Measurements from ENCODE around the gene ARFGEF2.

The ARFGEF2 gene

DNA sequence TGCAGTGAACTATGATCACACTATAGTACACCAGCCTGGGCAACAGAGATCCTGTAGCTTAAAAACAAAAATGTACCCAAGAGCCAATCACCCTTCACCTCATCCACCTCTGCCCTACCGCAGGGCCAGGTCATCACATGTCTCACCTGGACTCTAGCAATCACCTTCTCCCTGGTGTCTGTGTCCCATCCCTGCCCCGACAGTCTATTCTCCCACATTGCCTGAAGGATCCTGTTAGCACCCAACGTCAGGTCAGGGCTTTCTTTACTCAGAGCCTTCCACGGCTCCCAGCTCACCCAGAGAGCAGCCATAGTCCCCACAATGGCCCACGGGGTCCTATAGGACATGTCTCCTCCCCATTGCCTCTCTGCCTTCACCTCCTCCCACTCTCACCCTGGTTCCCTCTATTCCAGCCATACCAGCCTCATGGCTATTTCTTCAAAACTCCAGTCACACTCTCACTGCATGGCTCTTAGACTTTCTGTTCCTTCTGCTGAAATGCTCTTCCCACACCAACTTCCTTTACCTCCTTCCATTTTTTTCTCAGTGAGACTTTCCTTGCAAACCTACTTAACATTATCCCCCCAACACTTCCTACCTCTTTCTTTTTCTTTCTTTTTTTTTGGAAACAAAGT is 22.5 kb upstream of the ARFGEF2 start:
- no peak for DNase-seq (ENCODE audit: low read depth)

DNA sequence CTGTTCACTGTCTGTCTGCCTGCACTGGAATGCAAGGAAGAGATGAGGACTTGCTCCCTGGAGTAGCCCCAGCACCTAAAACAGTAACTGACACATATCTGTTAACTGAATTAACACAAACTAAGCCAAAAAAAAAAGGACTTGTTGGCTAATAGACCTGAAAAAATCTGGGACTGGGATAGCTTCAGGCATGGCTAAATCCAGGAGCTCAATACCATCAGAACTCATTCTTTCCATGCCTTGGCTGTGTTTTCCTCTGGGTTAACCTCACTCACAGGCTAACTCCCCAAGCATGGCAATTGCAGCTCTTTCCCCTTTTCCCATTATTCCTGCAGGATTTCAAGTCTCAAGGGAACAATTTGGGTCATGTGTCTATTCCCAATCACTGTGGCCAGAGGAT is 21.6 kb upstream of the ARFGEF2 start:
- no peak for DNase-seq (ENCODE audit: low read depth)

DNA sequence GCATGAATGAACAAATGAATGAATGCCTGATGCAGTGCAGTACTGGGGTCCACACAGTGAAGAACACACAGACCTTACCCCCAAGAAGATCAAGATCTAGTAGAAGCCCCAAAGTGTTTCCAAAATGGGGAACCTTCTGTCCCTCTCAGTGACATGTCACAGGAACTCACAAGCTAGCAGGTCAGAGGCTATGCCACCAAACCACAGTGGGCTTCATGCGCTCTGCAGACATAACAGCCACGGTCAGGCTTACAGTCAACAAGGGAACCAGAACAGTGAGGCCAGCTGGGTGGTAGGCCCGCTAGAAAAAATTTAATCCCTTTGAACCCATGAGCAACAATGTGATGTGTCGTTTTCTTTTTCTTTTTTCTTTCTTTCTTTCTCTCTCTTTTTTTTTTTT is 20.2 kb upstream of the ARFGEF2 start:
- DNase-seq (ENCODE audit: low read depth), result no peak

DNA sequence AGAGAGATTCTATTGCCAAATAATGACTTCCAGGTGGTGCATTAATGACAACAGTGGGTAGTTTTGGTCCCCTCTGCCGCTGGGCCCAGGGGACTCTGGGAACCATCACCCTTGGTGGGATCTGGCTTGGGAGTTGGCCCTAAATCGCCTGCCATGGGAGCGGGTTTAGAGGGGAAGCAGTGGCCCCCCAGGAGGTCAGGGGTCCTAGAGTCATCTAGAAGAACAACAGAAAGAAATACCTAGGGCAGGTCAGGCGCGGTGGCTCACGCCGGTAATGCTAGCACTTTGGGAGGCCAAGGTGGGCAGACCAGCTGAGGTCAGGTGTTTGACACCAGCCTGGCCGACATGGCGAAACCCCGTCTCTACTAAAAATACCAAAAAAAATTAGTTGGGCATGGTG is 17.8 kb upstream of the ARFGEF2 start:
- no peak for DNase-seq (ENCODE audit: low read depth)

DNA sequence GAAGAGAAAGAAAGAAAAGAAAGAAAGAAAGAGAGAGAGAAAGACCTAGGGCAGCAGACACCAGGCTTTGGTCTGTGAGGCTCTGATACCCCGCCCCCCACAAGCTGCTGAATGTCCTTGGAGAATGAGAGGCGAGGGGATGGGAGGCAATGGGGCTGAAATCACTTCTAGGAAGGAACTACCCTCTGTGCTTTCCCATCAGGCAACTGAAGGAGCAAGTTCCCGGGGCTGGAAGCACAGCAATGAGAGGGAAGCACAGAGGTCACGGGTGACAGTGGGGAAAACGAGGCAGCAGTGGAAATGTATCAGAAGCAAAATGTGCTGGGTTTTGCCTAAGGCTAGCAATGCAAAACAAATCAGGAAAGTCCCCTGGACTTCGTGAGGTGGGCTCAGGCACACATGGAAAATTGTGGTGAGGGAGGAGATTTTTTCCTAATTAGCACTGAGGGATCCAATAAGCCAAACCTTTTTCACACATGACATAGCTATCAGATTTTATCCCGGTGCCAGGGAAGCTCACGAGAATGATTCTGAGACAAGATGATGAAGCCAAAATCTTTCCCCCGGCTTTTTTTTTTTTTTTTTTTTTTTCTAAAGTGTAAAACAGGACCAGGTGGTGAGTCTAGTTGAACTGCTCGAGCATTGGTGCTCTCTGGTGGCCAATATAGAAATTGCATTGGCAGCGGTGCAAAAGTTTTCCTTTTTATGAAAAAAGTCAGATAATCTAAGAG is 16.8 kb upstream of the ARFGEF2 start:
- peak; percentile 65 for DNase-seq (ENCODE audit: low read depth)

DNA sequence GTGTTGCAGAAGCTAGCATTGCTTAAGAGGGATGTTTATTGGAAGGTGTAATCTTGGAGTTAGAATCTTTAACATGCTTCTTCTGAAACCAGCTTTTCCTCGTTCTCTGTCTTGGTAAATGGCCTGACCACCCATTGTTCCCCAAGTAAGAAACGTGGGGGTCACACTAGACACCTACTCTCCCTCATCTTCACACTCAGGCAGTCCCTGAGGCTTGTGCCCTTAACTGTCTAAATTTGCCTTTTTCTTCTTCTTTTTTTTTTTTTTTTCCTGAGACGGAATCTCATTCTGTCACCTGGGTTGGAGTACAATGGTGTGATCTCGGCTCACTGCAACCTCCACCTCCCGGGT is 16.2 kb upstream of the ARFGEF2 start:
- no peak for DNase-seq (ENCODE audit: low read depth)

DNA sequence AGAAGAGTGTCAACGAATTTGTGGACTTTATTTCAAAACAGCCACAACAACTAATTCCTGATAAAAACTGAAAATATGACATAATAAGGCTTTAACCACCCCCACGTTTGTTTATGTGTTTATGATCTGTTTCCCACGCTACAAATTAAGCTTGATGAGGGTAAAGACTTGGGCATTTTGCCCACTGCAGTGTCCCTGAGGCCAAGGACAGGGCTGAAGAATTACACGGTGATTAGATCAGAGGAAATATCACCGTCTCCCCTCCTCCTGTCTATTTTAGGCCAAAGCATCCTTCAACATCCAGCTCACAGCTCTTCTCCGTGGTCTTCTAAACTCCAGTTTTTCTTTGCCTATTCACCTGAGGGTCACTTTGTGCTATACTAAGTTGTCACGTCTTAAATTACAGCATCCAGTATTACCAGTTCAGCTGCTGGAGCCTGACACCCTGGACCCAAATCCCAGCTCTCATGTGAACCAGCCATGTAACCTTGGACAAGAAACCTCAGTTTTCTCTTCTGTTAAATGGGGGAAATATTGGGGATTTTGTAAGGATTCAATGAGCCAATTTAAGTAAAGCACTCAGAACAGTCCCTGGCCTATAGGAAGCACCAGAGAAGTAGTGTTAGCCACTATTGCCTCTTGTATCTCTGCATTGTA is 15.2 kb upstream of the ARFGEF2 start:
- no peak for DNase-seq (ENCODE audit: low read depth)

DNA sequence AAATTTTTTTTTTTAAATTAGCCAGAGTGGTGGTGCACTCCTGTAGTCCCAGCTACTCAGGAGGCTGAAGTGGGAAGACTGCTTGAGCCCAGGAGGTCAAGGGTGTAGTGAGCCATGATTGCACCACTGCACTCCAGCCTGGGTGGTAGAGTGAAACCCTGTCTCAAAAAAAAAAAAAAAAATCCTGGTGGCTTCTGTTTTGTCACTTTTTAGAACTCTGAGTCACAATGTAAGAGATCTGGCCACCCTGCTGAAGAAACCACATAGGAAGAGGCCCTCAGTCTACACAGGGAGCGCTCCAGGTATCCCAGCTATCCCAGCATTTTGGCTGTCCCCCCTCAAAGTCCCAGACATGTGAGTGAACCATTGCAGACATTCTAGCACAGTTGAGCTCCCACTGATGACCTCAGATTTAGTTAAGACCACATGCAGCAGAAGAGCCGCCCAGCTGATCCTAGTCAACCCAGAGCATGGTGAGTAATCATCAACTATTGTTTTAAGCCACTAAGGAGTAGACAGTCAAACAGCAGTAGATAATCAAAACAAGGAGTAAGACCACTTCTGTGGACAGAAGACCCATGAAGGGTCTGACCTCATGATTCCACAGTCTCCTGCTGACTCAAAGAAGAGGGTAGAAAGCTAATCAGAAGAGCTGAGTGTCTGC is 12.7 kb upstream of the ARFGEF2 start:
- DNase-seq (ENCODE audit: low read depth), result no peak

DNA sequence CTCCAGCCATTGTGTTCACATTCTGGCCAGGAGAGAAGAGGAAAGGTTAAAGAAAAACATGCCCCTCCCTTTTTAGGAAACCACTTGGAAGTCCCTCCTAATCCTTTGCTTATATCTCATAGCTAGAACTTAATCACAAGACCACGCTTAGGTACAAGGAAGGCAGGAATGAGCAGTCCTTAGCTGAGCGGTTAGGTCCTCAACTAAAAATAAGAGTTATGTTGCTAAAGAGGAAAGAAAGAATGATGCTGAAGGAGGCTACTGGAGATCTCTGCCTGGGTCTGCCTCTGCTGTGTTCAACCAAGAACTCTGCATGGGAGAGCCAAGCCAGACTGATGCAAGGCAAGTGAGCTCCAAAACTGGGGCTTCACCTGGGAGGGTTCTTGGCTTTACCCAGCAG is 11.6 kb upstream of the ARFGEF2 start:
- DNase-seq (ENCODE audit: low read depth), result no peak

DNA sequence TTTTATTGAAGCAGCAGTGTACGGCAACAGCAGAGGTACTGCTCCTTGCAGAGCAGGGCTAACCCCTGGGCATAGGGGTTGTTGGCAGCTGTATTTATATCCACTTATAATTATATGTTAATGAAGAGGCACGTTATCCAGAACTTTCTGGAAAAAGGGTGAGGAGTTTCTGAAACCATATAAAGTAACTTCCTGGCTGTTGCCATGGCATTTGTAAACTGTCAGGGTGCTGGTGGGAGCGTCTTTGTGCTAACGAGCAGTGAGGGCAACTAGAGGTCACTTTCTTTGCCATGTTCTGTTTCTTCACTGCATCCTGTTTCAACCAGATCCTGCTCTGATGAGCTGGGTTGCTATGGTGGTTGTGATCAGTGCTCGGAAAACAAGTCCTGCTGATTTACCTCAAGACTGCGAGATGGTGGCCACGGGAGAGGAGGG is 11.1 kb upstream of the ARFGEF2 start:
- peak; percentile 59 for DNase-seq (ENCODE audit: low read depth)

DNA sequence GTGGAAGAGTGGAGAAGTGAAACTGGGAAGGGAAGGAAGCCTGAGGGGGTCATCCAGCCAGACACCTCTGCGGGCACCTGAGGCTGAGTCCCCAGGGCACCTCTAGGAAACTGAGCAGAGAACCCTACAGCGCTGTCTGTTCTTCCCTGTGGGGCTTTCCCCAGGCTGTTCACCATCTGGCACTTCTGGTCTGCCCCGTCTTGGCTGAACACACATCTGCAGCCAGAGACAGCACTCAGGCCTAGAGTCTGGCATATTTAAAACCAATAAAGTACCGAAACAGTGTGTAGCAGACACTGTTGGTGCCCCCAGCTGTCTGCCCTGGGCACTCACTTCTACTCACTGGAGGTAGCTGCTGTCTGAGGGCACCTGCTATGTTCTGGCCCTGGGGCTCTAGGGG is 9.4 kb upstream of the ARFGEF2 start:
- no peak for DNase-seq (ENCODE audit: low read depth)

DNA sequence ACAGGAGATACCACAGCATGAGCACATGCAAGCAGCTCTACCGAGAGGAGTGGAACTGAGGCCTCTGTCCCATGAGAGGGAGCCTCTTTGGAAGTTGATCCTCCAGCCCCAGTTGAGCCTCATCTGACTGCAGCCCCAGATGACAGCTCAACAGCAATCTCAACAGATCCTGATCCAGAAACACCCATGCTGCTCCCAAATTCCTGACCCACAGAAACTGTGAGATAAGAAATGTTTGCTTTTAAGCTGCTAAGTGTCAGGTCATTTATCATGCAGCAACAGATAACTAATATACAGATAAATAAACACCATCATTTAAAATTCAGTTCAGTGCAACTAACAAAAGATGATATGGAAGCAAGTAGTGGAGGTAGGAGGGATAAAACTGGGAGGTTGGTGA is 4.8 kb upstream of the ARFGEF2 start:
- DNase-seq (ENCODE audit: low read depth), result no peak

DNA sequence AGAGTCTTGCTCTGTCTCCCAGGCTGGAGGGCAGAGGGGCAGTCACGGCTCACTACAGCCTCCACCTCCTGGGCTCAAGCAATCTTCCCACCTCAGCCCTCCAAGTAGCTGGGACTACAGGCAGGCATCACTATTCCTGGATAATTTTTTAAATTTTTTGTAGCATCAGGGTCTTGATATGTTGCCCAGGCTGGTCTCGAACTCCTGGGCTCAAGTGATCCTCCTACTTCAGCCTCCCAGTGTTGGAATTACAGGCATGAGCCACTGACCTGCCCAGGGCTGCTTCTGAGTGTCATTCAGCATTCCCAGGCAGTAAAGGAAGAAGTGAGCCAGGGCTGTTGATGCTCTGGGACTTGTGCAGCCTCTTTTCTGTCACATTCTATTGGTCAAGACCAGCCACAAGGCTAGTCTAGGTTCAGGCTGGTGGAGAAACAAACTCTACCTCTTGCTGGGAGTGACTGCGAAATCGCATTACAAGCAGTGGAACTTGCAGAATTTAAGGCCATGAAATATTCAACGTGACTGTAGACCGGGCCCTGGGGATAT is 2.1 kb upstream of the ARFGEF2 start:
- no peak for DNase-seq (ENCODE audit: low read depth)

DNA sequence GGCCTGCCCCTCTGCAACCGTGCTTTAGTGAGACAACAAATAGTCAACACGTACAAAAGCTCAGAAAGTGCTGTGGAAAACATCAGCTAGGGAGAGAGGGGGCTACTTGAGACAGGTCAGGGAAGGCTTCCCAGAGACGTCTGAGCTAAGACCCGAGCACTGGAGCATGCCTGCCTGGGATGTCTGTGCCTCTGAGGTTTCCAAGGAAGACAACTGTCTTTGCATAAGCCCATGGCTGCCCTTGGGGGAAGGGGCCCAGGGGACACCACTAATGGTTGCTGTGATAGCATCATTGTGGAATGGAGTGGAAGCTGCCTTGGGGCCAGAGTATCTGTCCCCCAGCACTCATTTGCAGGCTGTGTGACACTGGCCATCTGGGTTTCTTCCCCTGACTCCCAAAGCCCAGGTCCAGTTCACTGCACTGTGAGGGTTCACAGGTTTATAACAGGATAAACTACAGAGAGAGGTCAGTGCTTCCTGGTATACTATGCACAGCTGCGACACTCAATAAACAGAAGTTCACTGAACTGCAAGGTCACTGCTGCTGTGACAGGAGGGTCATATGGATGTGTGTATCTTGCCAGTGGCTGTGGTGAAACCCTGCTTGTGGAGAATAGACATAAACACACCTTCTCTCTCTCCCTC is 1.5 kb upstream of the ARFGEF2 start:
- DNase-seq (ENCODE audit: low read depth), result no peak

DNA sequence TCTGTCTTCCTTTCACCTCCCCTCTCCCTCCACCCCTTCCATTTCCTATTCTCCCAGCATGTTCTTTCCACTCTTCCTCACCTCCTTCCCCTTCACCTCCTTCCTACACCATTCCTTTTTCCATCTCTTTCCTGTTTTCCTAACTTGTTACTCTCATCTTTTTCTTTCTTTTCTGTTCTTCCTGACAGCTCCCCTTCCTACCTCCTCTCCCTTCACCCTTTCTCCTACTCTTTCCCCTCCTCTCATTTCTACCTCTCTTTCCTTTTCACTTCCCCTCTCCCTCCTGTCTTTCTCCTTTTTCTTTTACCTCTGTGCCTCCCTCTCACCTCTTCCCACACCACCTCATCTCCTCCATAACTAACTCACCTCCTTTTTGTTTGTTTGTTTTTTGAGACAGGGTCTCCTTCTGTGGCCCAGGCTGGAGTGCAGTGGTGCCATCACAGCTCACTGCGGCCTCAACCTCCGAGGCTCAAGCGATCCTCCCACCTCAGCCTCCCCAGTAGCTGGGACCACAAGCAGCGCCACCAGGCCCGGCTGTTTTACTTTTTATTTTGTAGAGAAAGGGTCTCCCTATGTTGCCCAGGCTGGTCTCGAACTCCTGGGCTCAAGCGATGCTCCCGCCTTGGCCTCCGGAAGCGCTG is 864 bp upstream of the ARFGEF2 start:
- no peak for DNase-seq (ENCODE audit: low read depth)

DNA sequence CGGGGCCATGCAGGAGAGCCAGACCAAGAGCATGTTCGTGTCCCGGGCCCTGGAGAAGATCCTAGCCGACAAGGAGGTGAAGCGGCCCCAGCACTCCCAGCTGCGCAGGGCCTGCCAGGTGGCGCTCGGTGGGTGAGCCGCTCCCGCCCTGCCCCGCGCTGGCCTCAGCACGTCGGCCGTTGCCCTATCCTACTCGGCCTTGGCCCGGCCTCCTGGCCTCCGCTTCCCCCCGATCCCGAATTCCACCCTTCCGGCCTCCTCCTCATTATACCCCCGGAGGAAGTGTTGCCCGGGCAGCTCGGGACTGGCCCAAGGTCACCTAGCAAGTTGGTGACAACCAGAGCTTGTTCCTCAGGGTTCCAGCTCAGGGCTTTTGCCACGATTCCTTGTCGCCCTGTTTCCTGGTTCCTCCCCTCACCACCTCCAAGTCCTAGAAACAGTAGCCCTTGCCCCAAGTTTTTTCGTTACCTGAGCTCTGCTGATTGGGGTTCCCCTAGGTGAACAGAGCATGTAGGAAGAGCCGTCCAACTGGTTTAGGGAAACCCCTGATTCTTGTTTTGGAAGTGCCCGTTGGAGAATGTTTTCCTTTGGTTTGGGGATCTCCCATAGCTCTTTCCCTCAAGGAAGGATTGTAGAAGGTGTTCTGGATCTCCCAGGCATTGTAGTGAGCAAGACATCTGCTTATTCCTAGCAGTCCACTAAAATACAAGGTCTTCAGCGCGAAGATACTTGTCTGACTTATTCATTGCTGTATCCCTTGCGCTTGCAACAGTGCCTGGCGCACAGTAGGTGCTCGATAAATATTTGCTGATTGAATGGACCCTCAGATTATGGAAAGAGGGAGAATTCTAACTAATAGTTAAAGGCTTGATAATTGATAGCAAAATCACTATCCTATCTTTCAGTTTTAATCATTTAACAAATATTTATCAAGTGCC is 641 bp downstream of the ARFGEF2 start:
- peak; percentile 67 for DNase-seq (ENCODE audit: low read depth)

DNA sequence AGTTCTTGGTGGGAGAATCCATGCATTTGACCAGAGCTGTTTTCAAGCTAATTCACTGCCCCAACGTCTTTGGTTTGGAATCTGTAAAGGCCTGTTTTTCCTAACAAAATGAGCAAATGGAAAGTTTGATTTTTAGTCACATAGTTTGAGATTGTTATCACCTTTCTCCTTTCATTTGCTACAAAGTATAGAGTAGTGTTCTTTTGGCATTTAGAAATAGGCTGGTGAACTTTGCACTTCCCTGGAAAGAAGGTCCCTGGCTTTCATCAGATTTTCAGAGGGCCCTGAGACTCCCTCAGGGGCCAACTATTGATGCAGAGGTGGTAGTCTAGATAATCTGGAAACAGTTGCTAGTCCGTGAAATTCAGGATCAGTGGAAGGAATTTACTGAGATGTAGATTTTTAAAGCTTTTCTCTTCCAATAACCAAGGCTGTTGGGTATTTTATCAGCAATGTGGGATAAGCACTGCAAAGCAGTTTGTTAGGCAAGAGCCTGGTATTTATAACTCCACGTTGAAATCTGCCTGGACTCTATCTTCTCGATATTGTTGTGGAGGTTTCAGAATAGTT is 1.7 kb downstream of the ARFGEF2 start:
- no peak for DNase-seq (ENCODE audit: low read depth)

DNA sequence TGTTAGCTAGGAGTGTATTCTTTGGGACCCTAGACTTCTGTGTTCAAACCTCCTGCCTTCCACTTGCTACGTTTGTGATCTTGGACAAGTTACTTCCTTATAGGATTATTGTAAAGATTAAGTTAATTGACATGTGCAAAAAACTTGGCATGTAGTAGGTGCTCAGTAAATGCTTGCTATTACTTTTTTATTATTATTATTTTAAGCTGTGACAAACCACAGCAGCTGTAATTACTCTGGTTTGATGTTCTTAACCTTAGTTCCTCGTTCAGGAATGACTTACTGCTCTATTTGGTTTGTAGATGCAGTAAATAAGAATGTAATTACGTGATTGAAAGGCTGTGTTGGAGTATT is 3.2 kb downstream of the ARFGEF2 start:
- no peak for DNase-seq (ENCODE audit: low read depth)

DNA sequence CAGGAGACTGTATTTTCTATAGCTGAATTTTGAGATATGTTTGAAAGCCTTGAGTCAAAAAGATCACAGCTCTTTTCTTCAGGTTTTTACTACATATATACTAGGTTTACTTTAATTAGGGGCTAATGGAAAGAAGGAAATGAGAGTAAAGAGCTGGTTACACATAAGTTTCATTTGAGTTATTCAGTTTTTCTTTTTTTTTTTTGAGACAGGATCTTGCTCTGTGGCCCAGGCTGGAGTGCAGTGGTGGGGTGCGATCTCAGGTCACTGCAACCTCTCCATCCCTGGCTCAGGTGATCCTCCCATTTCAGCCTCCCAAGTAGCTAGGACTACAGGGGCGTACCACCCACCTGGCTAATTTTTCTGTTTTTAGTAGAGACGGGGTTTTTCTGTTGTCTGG is 4.8 kb downstream of the ARFGEF2 start:
- no peak for DNase-seq (ENCODE audit: low read depth)

DNA sequence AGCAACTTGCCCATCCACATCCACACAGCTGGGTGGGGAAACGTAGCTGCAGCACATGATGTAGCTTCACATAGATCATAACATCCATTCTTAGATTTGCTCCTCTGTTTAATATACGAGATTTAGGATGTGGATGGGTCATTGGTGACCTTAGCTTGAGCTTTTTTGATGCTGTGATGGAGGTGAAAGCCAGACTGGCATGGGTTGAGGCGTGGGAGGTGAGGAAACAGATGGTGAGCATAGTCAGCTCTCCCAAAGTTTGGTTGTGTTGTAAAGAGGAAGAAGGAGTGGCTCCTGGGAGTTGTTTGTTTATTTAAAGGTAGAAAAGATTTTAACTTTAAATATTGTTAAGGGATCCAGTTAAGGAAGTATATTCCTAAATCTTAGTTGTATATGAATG is 5.3 kb downstream of the ARFGEF2 start:
- DNase-seq (ENCODE audit: low read depth), result no peak
